NCI-H1092 treated with DMSO at 0.1 percent for 48 hours (cell line): ENCODE results near the gene TRPM2.

Experiments used
- DNase-seq: peaks from one replicate; lab custom pipeline; 2025; lab: John Stamatoyannopoulos, UW

TRPM2 gene

DNA sequence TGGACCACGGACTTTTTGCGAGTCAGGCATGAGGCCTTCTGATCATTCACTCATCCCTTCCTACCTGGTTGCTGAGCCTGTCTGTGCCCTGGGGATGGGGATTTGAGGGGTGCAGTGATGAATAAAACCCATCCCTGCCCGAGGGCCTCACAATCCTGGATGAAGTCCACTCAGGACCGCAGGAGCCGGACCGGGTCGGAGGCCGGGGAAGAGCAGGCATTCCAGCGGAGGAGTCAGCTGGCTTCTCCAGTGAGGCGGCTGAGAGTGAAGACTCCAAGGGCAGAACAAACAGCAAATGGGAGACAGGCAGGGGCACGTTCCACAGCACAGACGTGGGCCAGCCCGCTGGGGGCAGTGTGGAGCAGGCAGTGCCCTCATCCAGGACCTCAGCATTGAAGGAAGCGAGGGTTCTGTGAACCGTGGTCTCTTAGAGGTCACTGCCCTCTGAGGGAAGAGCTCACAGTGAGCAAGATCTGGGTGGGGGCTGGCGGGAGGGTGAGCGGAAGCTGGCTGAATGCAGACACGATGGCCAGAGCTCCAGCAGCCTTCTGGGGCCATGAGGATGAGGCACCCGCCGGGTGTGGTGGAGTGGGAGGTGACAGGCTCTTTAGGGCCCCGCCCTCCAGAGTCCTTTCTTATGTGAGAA lies 91.0 kb downstream of the TRPM2 start:
- no peak for DNase-seq

DNA sequence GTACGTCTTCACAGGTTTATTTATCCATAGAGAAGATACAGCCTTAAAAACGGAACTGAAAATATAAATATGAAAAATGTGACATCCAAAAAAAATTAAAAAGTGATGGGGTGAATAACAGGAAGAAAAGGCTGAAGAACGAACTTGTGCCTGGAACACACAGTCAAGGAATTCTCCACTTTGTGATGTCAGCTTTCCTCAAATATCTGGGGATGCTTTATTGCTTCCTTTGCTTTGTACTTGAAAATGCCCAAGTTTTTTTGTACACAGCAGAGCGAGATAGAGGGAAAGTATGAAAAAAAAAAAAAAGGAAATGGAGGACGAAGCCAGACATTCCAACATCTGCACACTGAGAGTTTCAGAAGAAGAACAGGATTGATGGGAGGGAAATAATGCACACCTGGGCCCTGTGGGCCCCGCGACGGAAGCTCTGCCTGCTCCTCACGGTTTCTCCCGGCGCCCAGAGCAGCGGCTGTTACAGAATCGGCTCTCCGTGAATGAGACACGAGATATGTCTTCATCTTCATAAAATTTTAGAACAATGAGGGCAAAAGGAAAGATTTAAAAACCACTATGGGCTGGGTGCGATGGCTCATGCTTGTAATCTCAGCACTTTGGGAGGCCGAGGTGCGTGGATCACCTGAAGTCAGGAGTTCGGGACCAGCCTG lies 91.9 kb downstream of the TRPM2 start:
- DNase-seq = no peak

- no peak for DNase-seq
Observed at GRCh38 chr21:44448651-44449131, 95.3 kb downstream of the TRPM2 start.

DNA sequence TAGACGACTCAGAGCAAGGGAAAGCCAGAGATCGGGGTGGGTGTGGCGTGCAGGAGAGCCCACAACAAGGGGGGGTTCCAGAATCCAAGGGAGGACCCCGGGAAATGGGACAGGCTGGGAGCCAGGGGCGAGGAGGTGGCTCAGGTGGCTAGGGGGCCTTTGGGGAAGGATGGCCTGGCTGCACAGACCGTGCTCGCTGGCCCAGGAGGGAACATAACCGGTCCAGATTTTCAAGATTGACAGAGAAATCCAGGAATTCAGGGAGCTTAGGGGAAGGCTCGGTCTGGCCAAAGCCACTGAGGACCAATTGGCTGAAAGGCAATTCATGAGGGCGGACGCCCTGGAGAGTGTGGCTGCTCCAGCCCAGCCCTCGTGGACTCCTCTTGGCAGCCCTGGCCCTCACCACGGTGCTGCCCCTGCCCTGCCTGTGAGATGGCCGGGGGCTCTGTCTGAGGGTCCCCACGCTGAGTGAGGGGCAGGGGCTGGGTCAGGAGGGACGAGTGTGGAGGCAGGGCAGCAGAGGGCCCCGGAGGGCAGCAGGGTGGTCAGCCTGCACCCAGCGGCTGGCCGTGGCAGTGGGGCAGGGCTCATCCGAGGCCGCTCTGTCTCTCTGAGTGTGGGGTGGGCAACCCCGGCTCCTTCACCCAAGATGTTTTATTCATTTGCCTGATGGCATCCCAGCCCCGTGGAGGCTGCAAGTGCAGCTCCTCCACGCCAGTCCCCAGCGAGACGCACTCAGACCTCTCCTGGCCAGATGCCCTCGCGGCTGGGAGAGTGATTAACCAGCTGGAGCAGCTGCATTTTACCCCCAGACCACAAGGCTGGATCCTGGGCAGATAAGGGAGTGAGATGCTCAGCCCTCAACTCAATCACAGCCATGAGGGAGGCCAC lies 96.3 kb downstream of the TRPM2 start:
- DNase-seq = no peak

DNA sequence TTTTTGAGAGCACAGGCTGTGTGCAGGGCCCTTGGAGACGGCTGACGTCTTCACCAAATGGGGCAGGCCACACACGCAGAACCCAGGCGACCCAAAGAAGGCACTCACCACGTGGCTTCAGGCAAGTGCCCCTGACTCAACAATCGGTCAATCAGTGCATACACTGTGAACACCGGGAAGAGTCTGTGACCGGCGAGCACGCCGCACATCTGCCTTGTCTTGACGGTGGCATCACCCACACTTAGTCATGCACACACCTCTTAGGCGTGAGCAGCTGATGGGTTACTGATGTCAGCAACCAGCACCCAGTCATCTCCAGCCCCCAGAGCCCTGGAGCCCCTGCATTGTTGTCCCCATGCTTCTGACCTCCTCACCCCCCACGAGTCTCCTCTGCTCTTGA lies 97.0 kb downstream of the TRPM2 start:
- DNase-seq = no peak

DNA sequence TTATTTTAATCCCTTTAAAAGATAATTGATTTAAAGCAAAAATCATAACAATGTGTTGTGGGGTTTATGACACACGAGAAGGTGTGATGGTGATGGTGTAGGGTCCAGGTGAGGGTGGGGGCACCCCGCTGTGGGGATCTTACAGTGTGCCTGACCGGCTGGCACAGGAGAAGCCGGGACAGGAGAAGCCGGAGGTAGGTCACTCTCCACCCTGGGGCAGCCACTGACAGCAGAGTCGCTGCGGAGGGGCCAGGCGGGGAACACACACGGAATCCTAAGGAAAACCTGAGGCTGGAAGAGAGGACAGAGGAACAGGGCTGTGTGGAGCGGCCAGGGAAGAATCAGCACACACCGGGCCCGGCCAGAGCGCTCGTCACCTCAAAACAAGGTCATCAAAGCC lies 97.6 kb downstream of the TRPM2 start:
- DNase-seq = no peak

GRCh38 chr21:44453120-44453519 lies 99.7 kb downstream of the TRPM2 start:
- DNase-seq = no peak

GRCh38 chr21:44454058-44454457 lies 100.6 kb downstream of the TRPM2 start:
- no peak for DNase-seq

DNA sequence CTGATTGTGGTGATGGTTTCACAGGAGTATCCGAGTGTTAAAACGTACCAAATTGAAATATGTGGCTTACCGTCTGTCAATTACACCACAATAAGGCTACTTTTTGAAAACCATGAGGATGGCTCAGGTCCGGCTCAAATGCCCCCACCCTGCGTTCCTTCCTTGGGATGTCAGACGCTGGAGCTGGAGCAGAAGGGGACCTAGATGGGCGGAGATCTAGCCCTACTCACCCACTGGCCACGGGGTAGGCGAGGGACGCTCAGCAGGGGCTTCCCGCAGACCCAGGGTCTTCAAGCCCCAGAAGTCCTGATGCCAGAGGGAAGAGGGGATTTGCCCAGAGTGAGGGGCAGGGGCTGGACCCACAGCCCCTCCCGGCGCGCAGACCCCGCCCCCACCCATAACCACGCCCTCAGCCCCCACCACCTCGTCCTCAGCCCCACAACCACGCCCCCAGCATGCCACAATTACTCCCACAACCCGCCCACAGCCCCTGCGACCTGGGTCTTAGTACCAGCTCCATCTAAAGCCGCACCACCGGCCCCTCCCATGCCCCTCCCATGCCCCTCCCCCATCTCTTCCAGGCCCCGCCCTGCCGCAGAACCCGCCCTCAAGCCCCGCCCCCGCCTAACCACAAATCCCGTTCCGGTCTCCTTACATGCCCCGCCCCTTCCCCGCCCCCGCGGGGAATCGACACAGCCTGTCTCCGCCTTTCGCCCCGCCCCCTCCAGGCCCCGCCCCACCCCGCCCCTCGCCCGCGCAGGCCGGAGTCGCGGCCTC lies 101.5 kb downstream of the TRPM2 start, which contains the start of gene LRRC3:
TSS of gene LRRC3 (plus strand) at position 764 of the 777 bp plus-strand sequence. CDS start 1,135 bp downstream, outside the sequence.
- DNase-seq = peak; percentile 70

DNA sequence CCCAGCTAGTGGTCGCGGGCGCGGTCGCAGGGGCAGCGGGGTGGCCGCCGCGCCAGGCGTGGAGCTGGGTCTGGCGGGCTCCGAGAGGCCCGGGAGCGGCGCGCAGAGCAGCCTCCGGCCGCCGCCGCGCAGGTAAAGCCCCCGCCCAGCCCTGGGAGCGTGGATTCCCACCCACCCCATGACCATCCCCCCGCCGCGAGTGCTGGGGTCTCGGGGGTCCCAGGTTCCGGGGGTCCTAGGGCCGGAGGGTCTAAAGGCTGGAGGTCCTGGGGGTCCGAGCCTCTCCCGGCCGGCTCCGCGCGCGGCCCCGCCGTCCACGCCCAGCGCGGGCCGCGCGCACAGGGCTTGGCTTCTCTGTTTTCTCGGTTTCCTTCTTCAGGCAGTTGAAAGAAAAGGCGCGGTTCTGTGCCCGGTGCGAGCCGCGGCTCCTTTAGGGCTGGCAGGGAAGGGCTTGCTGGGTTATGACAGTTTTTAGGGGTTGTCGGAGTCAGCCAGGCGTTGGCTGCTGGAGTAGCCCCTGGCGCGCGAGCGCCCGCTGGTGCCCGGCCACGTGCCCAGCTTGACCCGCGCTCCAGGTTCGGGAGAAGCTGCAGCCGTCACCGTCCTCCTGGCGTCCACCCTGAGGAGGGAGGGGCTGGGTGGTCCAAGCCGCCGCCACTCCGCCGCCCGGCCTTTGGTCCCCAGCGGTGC lies 102.2 kb downstream of the TRPM2 start:
- DNase-seq = peak; percentile 52

GRCh38 chr21:44456214-44456914 lies 102.9 kb downstream of the TRPM2 start:
- no peak for DNase-seq

- no peak for DNase-seq
Observed at GRCh38 chr21:44456915-44457736, 103.7 kb downstream of the TRPM2 start.

- no peak for DNase-seq
Observed at GRCh38 chr21:44458971-44459711, 105.7 kb downstream of the TRPM2 start.

DNA sequence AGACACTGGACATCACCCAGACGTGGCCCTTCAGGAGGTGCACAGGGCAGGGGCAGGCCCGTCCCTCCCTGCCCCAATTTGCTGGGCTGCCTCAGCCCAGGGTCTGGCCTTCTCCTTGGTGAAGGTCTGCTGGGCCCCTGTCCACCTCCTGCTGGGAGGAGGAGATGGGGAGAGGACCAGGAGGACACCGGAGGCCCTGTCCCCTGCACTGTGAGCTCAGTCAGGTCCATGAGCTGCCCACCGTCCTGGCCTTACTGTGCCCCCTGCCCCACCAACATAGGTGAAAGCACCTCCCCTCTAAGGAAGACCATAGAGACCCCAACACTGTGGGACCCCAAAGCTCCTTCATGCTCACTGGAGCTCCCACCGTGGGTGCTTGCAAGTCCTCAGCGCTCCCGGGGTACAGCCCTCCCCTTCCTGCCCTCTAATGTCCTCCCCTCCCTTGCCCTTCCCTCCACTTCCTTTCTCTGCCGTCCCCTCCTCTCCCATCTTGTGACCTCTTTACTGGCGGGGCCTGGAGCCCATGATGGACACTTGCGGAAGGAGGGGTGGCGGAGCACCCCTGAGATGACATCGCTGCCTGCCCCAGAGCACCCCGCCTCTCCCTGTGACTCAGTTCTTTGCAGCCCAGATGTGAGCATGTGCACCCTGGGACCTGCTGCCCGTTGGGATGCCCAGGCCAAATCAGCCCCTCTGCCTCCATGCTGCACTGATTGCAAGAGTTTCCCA lies 106.5 kb downstream of the TRPM2 start:
- DNase-seq = no peak

GRCh38 chr21:44460441-44460755 lies 107.0 kb downstream of the TRPM2 start:
- DNase-seq = no peak

GRCh38 chr21:44461005-44461404 lies 107.6 kb downstream of the TRPM2 start:
- DNase-seq = no peak

- no peak for DNase-seq
Observed at GRCh38 chr21:44461464-44462001, 108.1 kb downstream of the TRPM2 start.
